ENCODE measurements around the gene DDX23. TPM values are rescaled to one million over a fixed set of nuclear protein-coding genes. Genes with fewer than 3 reads are reported as not detected.

Gene DDX23
- total and polyA plus RNA-seq, 2 of the 4 experiments (the other 2 are of a cell fraction) = 61.8 to 81.9 TPM

DNA sequence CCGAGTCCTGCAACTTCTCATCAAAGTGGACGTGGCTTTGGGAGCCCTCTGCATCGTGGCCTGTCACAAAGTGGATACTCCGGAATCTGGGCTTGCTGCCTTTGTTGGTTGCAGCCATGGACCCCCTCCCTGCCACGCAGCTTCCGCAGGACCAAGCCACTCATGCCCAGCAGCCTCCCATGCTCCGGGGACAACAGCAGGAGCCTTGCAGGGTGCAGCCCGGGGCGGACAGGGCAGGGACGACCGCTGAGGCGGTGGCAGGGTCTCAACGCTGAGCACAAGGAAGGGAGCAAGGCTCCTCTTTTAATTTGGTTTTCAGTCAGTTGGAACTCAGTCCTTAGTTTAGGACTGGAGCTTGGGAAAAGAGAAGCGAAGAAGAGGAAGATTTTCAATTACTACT lies 51.0 kb downstream of the DDX23 start:
- H3K4ac ChIP-seq (ENCODE audit: low read depth, low read length) = no peak overlapping the region
- peaks cover 5% of the 10 kb centered on the region; the same call in 1 of the 2 replicates for H3K9me1 ChIP-seq (ENCODE audit: insufficient read depth, low read length)
- BruUV-seq (replicated peaks) = no TSS peak
- H3K4me3 ChIP-seq (ENCODE audit: insufficient read depth, low read depth, low read length) = no peak overlapping the region
- no peak for ATAC-seq (ENCODE audit: low read depth)
- peaks cover 6% of the 10 kb centered on the region for H3K4me1 ChIP-seq (ENCODE audit: control insufficient read depth, insufficient read depth, low read length)
- in situ Hi-C loops (cut with MboI; ENCODE audit: low sequenced_read_pairs) (no loop called here), intact Hi-C loops (cut with micrococcal nuclease) (no loop called here), dilution Hi-C loops (cut with HindIII; ENCODE audit: low sequenced_read_pairs, unreplicated experiment) (no loop called here)
- H3K14ac ChIP-seq (replicated peaks; ENCODE audit: low read depth, low read length) = 0 out of 2 replicates have a peak overlapping the region, but pooled peaks have one; percentile 50
- H3K27me3 ChIP-seq (ENCODE audit: control insufficient read depth, insufficient read depth, low read length) = no peaks in the 10 kb centered on the region
- POLR2A ChIA-PET (ENCODE audit: unreplicated experiment) = no interaction called here
- no peak overlapping the region for H2BK15ac ChIP-seq (ENCODE audit: low read depth, low read length)
- H2BK20ac ChIP-seq (ENCODE audit: low read depth, low read length) = no peak overlapping the region
- no peaks in the 10 kb centered on the region for H3K36me3 ChIP-seq (ENCODE audit: control insufficient read depth, insufficient read depth, low read length)
- H4K8ac ChIP-seq (ENCODE audit: low read depth in 2 of 2, low read length in 2 of 2) = no peak overlapping the region
- 86% methylated on average over 9 of the region's 14 CpGs; no CpG with 5 or more reads in 1 of the 2 experiments for WGBS, 2 experiments (ENCODE audit: extremely low coverage in 2 of 2, insufficient read length in 1 of 2)
- H2AK9ac ChIP-seq (replicated peaks; ENCODE audit: low read depth, low read length, poor library complexity) = no peak overlapping the region
- no peak for TF ChIP-seq SMC3 (IDR thresholded peaks at IDR 0.05; ENCODE audit: low read depth, low read length)
- TF ChIP-seq, protein P1, sequence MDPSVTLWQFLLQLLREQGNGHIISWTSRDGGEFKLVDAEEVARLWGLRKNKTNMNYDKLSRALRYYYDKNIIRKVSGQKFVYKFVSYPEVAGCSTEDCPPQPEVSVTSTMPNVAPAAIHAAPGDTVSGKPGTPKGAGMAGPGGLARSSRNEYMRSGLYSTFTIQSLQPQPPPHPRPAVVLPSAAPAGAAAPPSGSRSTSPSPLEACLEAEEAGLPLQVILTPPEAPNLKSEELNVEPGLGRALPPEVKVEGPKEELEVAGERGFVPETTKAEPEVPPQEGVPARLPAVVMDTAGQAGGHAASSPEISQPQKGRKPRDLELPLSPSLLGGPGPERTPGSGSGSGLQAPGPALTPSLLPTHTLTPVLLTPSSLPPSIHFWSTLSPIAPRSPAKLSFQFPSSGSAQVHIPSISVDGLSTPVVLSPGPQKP (IDR thresholded peaks at IDR 0.05; ENCODE audit: borderline replicate concordance, low read depth, low read length) = no peak
- TF ChIP-seq RFX5 (IDR thresholded peaks at IDR 0.05; ENCODE audit: low read depth, low read length) = no peak
- TF ChIP-seq, protein P2, sequence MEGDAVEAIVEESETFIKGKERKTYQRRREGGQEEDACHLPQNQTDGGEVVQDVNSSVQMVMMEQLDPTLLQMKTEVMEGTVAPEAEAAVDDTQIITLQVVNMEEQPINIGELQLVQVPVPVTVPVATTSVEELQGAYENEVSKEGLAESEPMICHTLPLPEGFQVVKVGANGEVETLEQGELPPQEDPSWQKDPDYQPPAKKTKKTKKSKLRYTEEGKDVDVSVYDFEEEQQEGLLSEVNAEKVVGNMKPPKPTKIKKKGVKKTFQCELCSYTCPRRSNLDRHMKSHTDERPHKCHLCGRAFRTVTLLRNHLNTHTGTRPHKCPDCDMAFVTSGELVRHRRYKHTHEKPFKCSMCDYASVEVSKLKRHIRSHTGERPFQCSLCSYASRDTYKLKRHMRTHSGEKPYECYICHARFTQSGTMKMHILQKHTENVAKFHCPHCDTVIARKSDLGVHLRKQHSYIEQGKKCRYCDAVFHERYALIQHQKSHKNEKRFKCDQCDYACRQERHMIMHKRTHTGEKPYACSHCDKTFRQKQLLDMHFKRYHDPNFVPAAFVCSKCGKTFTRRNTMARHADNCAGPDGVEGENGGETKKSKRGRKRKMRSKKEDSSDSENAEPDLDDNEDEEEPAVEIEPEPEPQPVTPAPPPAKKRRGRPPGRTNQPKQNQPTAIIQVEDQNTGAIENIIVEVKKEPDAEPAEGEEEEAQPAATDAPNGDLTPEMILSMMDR (conservative IDR thresholded peaks at IDR 0.05; ENCODE audit: low read depth, low read length) = no peak
- no peak for TF ChIP-seq RCOR1 (IDR thresholded peaks at IDR 0.05; ENCODE audit: insufficient replicate concordance, low read length)
- TF ChIP-seq BHLHE40 (IDR thresholded peaks at IDR 0.05; ENCODE audit: low read depth, low read length) = no peak
- TF ChIP-seq, protein P3, sequence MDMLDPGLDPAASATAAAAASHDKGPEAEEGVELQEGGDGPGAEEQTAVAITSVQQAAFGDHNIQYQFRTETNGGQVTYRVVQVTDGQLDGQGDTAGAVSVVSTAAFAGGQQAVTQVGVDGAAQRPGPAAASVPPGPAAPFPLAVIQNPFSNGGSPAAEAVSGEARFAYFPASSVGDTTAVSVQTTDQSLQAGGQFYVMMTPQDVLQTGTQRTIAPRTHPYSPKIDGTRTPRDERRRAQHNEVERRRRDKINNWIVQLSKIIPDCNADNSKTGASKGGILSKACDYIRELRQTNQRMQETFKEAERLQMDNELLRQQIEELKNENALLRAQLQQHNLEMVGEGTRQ (IDR thresholded peaks at IDR 0.05; ENCODE audit: low read depth, low read length) = no peak
- H4K91ac ChIP-seq (ENCODE audit: insufficient read depth, low read depth, low read length) = no peak overlapping the region
- no peak for DNase-seq
- no peak overlapping the region for H3K27ac ChIP-seq (ENCODE audit: insufficient read depth, low read length)
- H3K4me2 ChIP-seq (ENCODE audit: low read depth, low read length) = no peak overlapping the region
- CTCF ChIA-PET = interaction anchor here (0.6 to 0.8 kb wide), 2 partner anchors 10 to 36 kb away, joined by 3 to 4 read pairs; no protein-coding TSS in a partner anchor
- H2AFZ ChIP-seq (replicated peaks; ENCODE audit: low read length, poor library complexity) = no peak overlapping the region
- H3K56ac ChIP-seq (ENCODE audit: extremely low read depth, insufficient read depth, low read length) = 0 out of 2 replicates have a peak overlapping the region, but pooled peaks have one; percentile 6
- H3K23ac ChIP-seq (ENCODE audit: low read depth, low read length) = no peak overlapping the region; the same call in 1 of the 2 replicates
- no peak overlapping the region for H3K9ac ChIP-seq (ENCODE audit: low read depth, low read length)
- H3K9me3 ChIP-seq (ENCODE audit: control insufficient read depth, insufficient read depth, low read length) = no peaks in the 10 kb centered on the region
- H3K79me1 ChIP-seq (ENCODE audit: low read depth in 1 of 2, low read length in 2 of 2) = no peaks in the 10 kb centered on the region
- H2BK5ac ChIP-seq (ENCODE audit: low read depth, low read length, poor library complexity, severe bottlenecking) = no peak overlapping the region
- no peak overlapping the region for H3K18ac ChIP-seq (ENCODE audit: low read depth, low read length)
- no peak overlapping the region for H2BK120ac ChIP-seq (ENCODE audit: low read depth, low read length)
- no peak overlapping the region for H2AK5ac ChIP-seq (ENCODE audit: low read depth, low read length)
- H4K20me1 ChIP-seq (ENCODE audit: insufficient read depth, low read length) = no peaks in the 10 kb centered on the region
- H4K5ac ChIP-seq (ENCODE audit: low read depth, low read length) = no peak overlapping the region
